GM20431 (cell line): ENCODE results near the gene MEF2C.

Experiments used
- in situ Hi-C: fragments of 300-500 bp; cut with MseI, MboI; formaldehyde crosslinking; loops from one replicate; pipeline ENCODE4 v1.15.0; 2020; ENCODE audit warnings: low sequenced_read_pairs; ENCODE audit not compliant: unreplicated experiment

The MEF2C gene

GRCh38 chr5:88732862-88733261 lies 150.1 kb downstream of the MEF2C start:
- in situ Hi-C loops = no loop called here

- in situ Hi-C loops = no loop called here
These were observed 150.8 kb downstream of the MEF2C start for GRCh38 chr5:88732181-88732633.

GRCh38 chr5:88729829-88730182 lies 153.2 kb downstream of the MEF2C start:
- in situ Hi-C loops = no loop called here

- in situ Hi-C loops = no loop called here
These were observed 153.7 kb downstream of the MEF2C start for GRCh38 chr5:88729084-88729828.

- in situ Hi-C loops = no loop called here
These were observed 155.2 kb downstream of the MEF2C start for GRCh38 chr5:88727705-88728313.

GRCh38 chr5:88725454-88725853 lies 157.5 kb downstream of the MEF2C start:
- in situ Hi-C loops = no loop called here

- in situ Hi-C loops = no loop called here
These were observed 158.8 kb downstream of the MEF2C start for GRCh38 chr5:88724201-88724600.

GRCh38 chr5:88722546-88723073 lies 160.4 kb downstream of the MEF2C start:
- in situ Hi-C loops = no loop called here

- in situ Hi-C loops = no loop called here
These were observed 163.6 kb downstream of the MEF2C start for GRCh38 chr5:88719434-88719833.

- in situ Hi-C loops = no loop called here
These were observed 164.2 kb downstream of the MEF2C start for GRCh38 chr5:88718736-88719135.

GRCh38 chr5:88716101-88716500 lies 166.9 kb downstream of the MEF2C start:
- in situ Hi-C loops = no loop called here

- in situ Hi-C loops = no loop called here
These were observed 167.5 kb downstream of the MEF2C start for GRCh38 chr5:88715503-88715902.

- in situ Hi-C loops = no loop called here
These were observed 169.2 kb downstream of the MEF2C start for GRCh38 chr5:88713818-88714217.

GRCh38 chr5:88708682-88709398 lies 174.1 kb downstream of the MEF2C start:
- in situ Hi-C loops = no loop called here

- in situ Hi-C loops = no loop called here
These were observed 175.0 kb downstream of the MEF2C start for GRCh38 chr5:88708021-88708420.

GRCh38 chr5:88707216-88707965 lies 175.6 kb downstream of the MEF2C start:
- in situ Hi-C loops = no loop called here

GRCh38 chr5:88702332-88702731 lies 180.7 kb downstream of the MEF2C start:
- in situ Hi-C loops = no loop called here

GRCh38 chr5:88700121-88700520 lies 182.9 kb downstream of the MEF2C start:
- in situ Hi-C loops = no loop called here

- in situ Hi-C loops = loop anchor here (10.0 to 25.0 kb wide), 2 partner anchors 436 to 913 kb away; partner anchors contain the start of gene TMEM161B
These were observed 184.7 kb downstream of the MEF2C start for GRCh38 chr5:88698290-88698689.

GRCh38 chr5:88696466-88696865 lies 186.5 kb downstream of the MEF2C start:
- in situ Hi-C loops = loop anchor here (10.0 to 25.0 kb wide), 2 partner anchors 434 to 912 kb away; partner anchors contain the start of gene TMEM161B
